IPS-15b (cell line): ENCODE measurements around the gene PLCB1.

Experiments used
- H3K27me3 ChIP-seq: one replicate; pipeline ENCODE4 v1.6.1; 2013; ENCODE audit warnings: low read length; ENCODE audit not compliant: control insufficient read depth, insufficient read depth
- H3K36me3 ChIP-seq: one replicate; pipeline ENCODE4 v1.6.1; 2013; ENCODE audit warnings: low read length; ENCODE audit not compliant: control insufficient read depth, insufficient read depth
- H3K4me1 ChIP-seq: one replicate; pipeline ENCODE4 v1.6.1; 2013; ENCODE audit warnings: mild to moderate bottlenecking, low read length; ENCODE audit not compliant: control insufficient read depth, insufficient read depth
- H3K4me3 ChIP-seq: one replicate; pipeline ENCODE4 v1.5.1; 2013; ENCODE audit warnings: low read depth, low read length
- H3K9ac ChIP-seq: one replicate; pipeline ENCODE4 v1.6.1; 2013; ENCODE audit warnings: low read depth, mild to moderate bottlenecking, low read length
- H3K9me3 ChIP-seq: one replicate; pipeline ENCODE4 v1.6.1; 2013; ENCODE audit warnings: mild to moderate bottlenecking, low read length; ENCODE audit not compliant: control insufficient read depth, insufficient read depth

PLCB1 gene

GRCh38 chr20:8132484-8133309, 631 bp downstream of the PLCB1 start:
- H3K4me1 ChIP-seq, result peaks cover 13% of the 10 kb centered on the region
- no peaks in the 10 kb centered on the region for H3K36me3 ChIP-seq
- no peak overlapping the region for H3K9ac ChIP-seq
- no peaks in the 10 kb centered on the region for H3K9me3 ChIP-seq
- peak overlapping the region; percentile 33 for H3K4me3 ChIP-seq
- H3K27me3 ChIP-seq, result peaks cover 22% of the 10 kb centered on the region

GRCh38 chr20:8133310-8133768, 1.3 kb downstream of the PLCB1 start:
- Histone ChIP-seq H3K27me3 (peaks cover 22% of the 10 kb centered on the region), H3K9ac (no peak overlapping the region), H3K4me3 (peak overlapping the region; percentile 33), H3K9me3 (no peaks in the 10 kb centered on the region), H3K4me1 (peaks cover 12% of the 10 kb centered on the region), H3K36me3 (no peaks in the 10 kb centered on the region)

- H3K27me3 ChIP-seq, result peaks cover 22% of the 10 kb centered on the region
- H3K9ac ChIP-seq, result no peak overlapping the region
- H3K4me3 ChIP-seq, result no peak overlapping the region
- H3K4me1 ChIP-seq, result peaks cover 8% of the 10 kb centered on the region
- H3K36me3 ChIP-seq, result no peaks in the 10 kb centered on the region
- no peaks in the 10 kb centered on the region for H3K9me3 ChIP-seq
These were observed 1.9 kb downstream of the PLCB1 start for GRCh38 chr20:8133851-8134451.

- peaks cover 4% of the 10 kb centered on the region for H3K4me1 ChIP-seq
- H3K27me3 ChIP-seq, result no peaks in the 10 kb centered on the region
- H3K9ac ChIP-seq, result no peak overlapping the region
- H3K4me3 ChIP-seq, result no peak overlapping the region
- H3K36me3 ChIP-seq, result no peaks in the 10 kb centered on the region
- no peaks in the 10 kb centered on the region for H3K9me3 ChIP-seq
These were observed 7.8 kb downstream of the PLCB1 start for GRCh38 chr20:8139899-8140298.

GRCh38 chr20:8143474-8143873, 11.4 kb downstream of the PLCB1 start:
- H3K9ac ChIP-seq, result no peak overlapping the region
- peaks cover 4% of the 10 kb centered on the region for H3K4me1 ChIP-seq
- H3K9me3 ChIP-seq, result no peaks in the 10 kb centered on the region
- no peaks in the 10 kb centered on the region for H3K36me3 ChIP-seq
- no peaks in the 10 kb centered on the region for H3K27me3 ChIP-seq
- no peak overlapping the region for H3K4me3 ChIP-seq

GRCh38 chr20:8144282-8145245, 12.5 kb downstream of the PLCB1 start:
- Histone ChIP-seq H3K36me3 (no peaks in the 10 kb centered on the region), H3K4me3 (no peak overlapping the region)

GRCh38 chr20:8145246-8146168, 13.4 kb downstream of the PLCB1 start:
- H3K9me3 ChIP-seq, result no peaks in the 10 kb centered on the region
- H3K4me1 ChIP-seq, result no peaks in the 10 kb centered on the region
- H3K9ac ChIP-seq, result no peak overlapping the region
- H3K27me3 ChIP-seq, result no peaks in the 10 kb centered on the region
- no peak overlapping the region for H3K4me3 ChIP-seq
- H3K36me3 ChIP-seq, result no peaks in the 10 kb centered on the region

More at GRCh38 chr20:8144282-8145245, 12.5 kb downstream of the PLCB1 start:
- Histone ChIP-seq H3K9me3 (no peaks in the 10 kb centered on the region), H3K4me1 (peaks cover 3% of the 10 kb centered on the region), H3K27me3 (no peaks in the 10 kb centered on the region), H3K9ac (no peak overlapping the region)

GRCh38 chr20:8147476-8147875, 15.4 kb downstream of the PLCB1 start:
- H3K36me3 ChIP-seq, result no peaks in the 10 kb centered on the region
- no peaks in the 10 kb centered on the region for H3K4me1 ChIP-seq
- no peaks in the 10 kb centered on the region for H3K9me3 ChIP-seq
- no peak overlapping the region for H3K4me3 ChIP-seq
- no peak overlapping the region for H3K9ac ChIP-seq
- no peaks in the 10 kb centered on the region for H3K27me3 ChIP-seq

GRCh38 chr20:8148501-8148900, 16.4 kb downstream of the PLCB1 start:
- H3K9ac ChIP-seq, result no peak overlapping the region
- H3K36me3 ChIP-seq, result no peaks in the 10 kb centered on the region
- no peaks in the 10 kb centered on the region for H3K27me3 ChIP-seq
- H3K4me1 ChIP-seq, result no peaks in the 10 kb centered on the region
- H3K9me3 ChIP-seq, result no peaks in the 10 kb centered on the region
- no peak overlapping the region for H3K4me3 ChIP-seq

GRCh38 chr20:8150591-8150990, 18.5 kb downstream of the PLCB1 start:
- H3K36me3 ChIP-seq, result no peaks in the 10 kb centered on the region
- no peaks in the 10 kb centered on the region for H3K27me3 ChIP-seq
- no peak overlapping the region for H3K4me3 ChIP-seq
- no peaks in the 10 kb centered on the region for H3K9me3 ChIP-seq
- H3K9ac ChIP-seq, result no peak overlapping the region
- no peaks in the 10 kb centered on the region for H3K4me1 ChIP-seq

GRCh38 chr20:8151372-8151771, 19.3 kb downstream of the PLCB1 start:
- Histone ChIP-seq H3K36me3 (no peaks in the 10 kb centered on the region), H3K27me3 (no peaks in the 10 kb centered on the region), H3K4me1 (no peaks in the 10 kb centered on the region), H3K9ac (no peak overlapping the region), H3K9me3 (no peaks in the 10 kb centered on the region), H3K4me3 (no peak overlapping the region)
